Left renal cortex interstitium (tissue), 4 donors: Measurements from ENCODE around the gene ALDH9A1. TPM values are rescaled to one million over a fixed set of nuclear protein-coding genes. Genes with fewer than 3 reads are reported as not detected.

Source experiments
- DNase-seq, 4 donors: peaks; one replicate each; pipeline ENCODE4 v3.0.0-alpha.2; 2013; ENCODE audit warnings: low read depth in 4 of 4, low spot score in 2 of 4, missing footprints in 1 of 4
- polyA plus RNA-seq, 4 donors: library from polyadenylated mRNA; unstranded; fragments of 120-200 nt; gene quantifications; one replicate each; pipeline ENCODE4 v1.2.1, GENCODE V29; 2013; ENCODE audit not compliant: insufficient read length in 4 of 4

ALDH9A1 gene
- polyA plus RNA-seq, 4 donors = 95.5 to 116 (median 106) TPM

- DNase-seq = no peak
Measured at GRCh38 chr1:165628147-165628822, 70.1 kb downstream of the ALDH9A1 start.

- DNase-seq = no peak
Measured at GRCh38 chr1:165624441-165624840, 73.9 kb downstream of the ALDH9A1 start.

GRCh38 chr1:165623624-165624023, 74.7 kb downstream of the ALDH9A1 start:
- no peak for DNase-seq

- no peak for DNase-seq
Measured at GRCh38 chr1:165619647-165620151, 78.7 kb downstream of the ALDH9A1 start.

- DNase-seq = no peak
Measured at GRCh38 chr1:165616987-165617546, 81.3 kb downstream of the ALDH9A1 start.

- no peak for DNase-seq
Measured at GRCh38 chr1:165616054-165616612, 82.2 kb downstream of the ALDH9A1 start.

Other genes with a start within 250 kb of the ALDH9A1 start
- under 1 TPM in 1 of 4 donors, not detected in 3; 0.08 TPM for gene LRRC52, start 154.6 kb downstream of the ALDH9A1 start, polyA plus RNA-seq
- gene MGST3, start 67.3 kb downstream of the ALDH9A1 start, polyA plus RNA-seq = 100 to 1,000 TPM; 193 to 223 (median 212) TPM
- gene TMCO1, start 70.3 kb upstream of the ALDH9A1 start, polyA plus RNA-seq = 100 to 1,000 TPM; 146 to 188 (median 159) TPM
- gene UCK2, start 129.1 kb upstream of the ALDH9A1 start, polyA plus RNA-seq = 10 to 100 TPM; 19.5 to 24.7 (median 22.7) TPM